HG03064 (cell line): ENCODE data around the gene SSH2.
A peak's percentile ranks its signal among the peaks of the same experiment; 100 is the strongest.

Experiments
- ATAC-seq: cut with Tn5 transposase; IDR thresholded peaks from one replicate; pipeline ENCODE4 v1.9.1; 2021; ENCODE audit warnings: low read depth; ENCODE audit not compliant: unreplicated experiment

The SSH2 gene

GRCh38 chr17:29585080-29585751 is 344.8 kb downstream of the SSH2 start:
- no peak for ATAC-seq

DNA sequence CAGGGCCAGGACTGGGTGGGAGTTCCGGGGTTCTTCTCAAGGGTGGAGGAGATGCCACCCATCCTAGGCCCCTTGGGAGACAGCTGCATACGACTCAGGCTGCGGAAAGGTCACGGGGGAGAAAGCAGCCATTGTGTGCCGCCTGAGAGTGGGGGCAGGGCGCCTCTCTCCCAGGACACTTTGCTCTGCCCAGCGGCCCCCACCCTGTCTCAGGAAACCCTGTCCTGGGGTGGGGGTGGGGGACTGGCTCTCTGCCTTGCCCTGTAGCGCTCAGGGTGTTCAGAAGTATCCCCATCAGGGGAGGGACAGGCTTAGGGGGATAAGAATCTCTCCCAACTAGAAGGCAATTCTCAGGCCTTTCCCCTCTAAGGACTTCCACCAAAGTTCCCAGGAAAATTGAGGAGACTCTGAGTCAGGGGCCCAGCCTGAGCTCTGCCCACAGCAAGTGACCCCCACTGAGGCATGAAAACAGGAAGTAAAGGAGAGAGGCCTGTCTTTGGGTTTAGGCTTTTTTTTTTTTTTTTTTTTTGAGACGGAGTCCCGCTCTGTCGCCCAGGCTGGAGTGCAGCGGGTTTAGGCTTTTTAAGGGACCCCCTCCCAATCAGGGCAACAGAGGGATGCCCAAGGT is 345.5 kb downstream of the SSH2 start:
- ATAC-seq = no peak

- no peak for ATAC-seq
Measured at GRCh38 chr17:29583324-29584248, 346.4 kb downstream of the SSH2 start.

DNA sequence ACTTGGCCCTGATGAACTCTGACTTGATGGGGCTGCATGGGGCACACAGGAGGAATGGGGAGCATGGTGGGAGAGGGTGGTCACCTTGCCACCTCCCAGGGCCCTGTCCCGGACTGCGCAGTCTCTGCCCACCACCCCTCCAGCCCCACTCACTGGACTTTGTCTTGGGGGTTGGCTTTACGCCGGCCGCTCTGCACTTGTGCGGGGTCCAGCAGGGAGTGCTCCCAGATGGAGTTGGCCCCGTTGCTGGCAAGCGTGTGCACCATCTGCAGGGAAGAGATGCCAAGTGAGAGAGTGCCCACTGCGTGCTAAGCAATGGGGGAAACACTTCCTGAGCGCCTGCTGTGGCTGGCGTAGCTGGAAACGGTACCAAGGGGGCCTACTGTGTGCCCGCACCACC is 347.3 kb downstream of the SSH2 start:
- no peak for ATAC-seq

GRCh38 chr17:29582254-29582765 is 347.7 kb downstream of the SSH2 start:
- ATAC-seq = no peak

DNA sequence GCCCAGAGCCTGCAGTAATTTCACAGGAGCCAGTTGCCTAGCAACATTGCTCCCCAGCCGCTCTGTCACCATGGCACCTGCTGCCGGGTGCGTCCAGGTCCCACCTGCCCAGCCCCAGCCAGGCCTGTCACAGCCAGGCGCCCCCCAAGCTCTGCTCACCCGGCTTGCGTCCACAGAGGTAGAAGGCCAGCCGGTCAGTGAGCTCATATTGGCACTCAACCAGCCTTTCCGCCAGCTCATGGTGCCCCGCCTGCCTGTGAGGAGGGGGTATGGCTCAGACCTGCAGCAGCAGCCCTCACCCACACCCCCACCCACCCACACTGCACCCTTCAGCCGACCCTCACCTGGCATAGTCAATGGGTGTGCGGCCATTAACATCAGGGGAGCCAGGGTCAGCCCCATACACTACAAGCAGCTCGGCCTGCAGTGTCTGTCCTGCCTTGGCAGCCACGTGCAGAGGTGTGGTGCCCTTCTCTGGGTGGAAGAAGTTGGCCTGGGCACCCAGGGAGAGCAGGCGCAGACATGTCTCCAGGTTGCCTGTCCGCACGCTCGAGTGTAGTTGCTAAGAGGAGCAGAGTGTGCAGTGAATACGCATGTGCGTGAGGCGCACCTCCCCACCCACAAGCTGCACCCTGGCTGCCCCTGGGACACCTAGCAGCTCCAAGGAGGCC is 348.3 kb downstream of the SSH2 start:
- ATAC-seq = no peak

- peak; percentile 65 for ATAC-seq
Measured at GRCh38 chr17:29579866-29580771, 349.9 kb downstream of the SSH2 start.

DNA sequence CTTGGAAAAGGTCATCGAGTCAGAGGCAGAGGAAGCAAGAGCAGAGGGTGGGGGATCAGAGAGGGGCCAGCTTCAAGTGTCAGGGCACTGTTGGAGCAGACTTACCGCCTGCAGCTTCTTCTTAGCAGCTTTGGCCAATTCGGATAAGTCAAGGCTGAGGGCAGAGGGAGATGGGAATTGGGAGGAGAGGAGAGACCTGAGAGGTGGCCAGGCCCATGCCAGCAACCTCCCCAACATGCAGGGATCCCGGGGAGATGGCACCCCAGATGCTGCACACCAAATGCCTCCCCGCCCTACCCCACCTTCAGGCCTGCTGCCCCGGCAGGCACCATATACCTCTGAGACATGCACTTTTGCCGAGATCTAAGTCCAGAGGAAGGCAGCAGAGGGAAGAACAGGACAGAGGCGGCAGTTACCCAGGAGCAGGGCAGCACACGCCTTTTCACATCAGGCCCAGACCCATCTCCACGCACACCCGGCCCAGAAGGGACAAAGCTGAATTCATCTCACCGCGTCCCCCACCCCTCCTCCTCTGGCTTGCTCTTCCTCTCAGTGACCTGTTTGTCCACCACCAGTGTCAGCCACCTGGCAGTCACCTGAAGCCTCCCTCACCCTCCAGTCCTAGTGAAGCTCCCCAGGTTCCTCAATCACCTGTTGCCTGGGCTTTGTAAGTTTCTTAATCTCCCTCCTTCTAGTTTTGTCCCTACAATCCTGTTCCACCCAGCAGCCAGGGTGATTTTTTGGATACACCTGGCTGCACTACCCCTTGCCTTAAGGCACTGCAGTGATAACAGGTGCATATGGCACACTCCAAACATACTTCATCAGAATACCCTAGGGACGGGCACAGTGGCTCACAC is 351.2 kb downstream of the SSH2 start:
- no peak for ATAC-seq

- ATAC-seq = no peak
Measured at GRCh38 chr17:29577385-29578211, 352.4 kb downstream of the SSH2 start.

GRCh38 chr17:29577001-29577370 is 353.0 kb downstream of the SSH2 start:
- no peak for ATAC-seq

DNA sequence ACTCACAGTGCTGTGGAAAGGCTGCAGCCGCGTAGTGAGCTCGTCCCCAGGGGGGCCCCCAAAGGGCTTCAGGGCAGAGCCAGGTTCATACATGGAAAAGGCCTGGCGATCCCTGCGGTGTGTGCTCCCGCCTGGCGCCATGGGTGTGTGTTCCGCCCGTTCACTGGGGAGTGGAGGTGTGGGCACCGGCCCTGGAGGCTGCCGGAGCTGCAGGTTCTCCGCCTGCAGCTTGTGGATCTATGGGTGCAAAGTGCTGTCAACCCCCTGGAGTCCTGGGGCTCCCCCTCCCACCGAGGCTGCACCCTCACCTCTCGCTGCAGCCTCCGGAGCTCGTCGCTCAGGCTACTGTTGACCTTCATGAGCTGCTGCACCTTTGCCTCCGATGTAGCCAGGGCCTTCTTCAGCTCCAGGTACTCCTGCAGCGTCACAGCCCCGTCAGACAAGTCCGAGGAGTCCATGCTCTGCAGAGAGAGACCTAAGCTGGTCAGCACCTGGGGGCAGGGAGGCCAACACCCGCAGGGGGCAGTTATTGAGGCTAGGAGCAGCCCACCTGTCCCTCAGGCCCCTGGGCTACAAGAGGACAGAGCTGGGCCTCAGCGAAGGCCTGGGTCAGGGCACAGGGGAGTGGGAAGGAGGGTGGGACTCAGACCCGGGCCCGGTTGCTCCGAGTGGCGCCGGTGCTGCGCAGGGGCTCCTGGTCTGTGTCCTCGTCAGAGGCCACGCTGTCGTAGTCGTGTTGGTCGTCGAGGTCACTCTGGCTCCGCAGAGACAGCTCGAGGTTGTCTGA is 353.6 kb downstream of the SSH2 start:
- ATAC-seq = no peak
